ENCODE results near the gene HSPA12A. TPM values are rescaled to one million over a fixed set of nuclear protein-coding genes. Genes with fewer than 3 reads are reported as not detected.

The HSPA12A gene
- total and polyA plus RNA-seq, 3 experiments from 2014 or later, result 0.04 to 0.07 TPM; not detected in 1

GRCh38 chr10:116679351-116679750, 63.0 kb downstream of the HSPA12A start:
- ChIA-PET CTCF (no interaction called here), POLR2A (no interaction called here)
- Mint-ChIP-seq H3K9me3 (no peaks in the 10 kb centered on the region), H3K4me1 (no peaks in the 10 kb centered on the region), H3K4me3 (no peak overlapping the region), H3K27ac (no peak overlapping the region), H3K36me3 (no peaks in the 10 kb centered on the region), H3K27me3 (peaks cover 0 to 1% of the 10 kb centered on the region in 2 donors)
- Histone ChIP-seq H3K4me1 (ENCODE audit: insufficient read depth, low read length) (no peaks in the 10 kb centered on the region), H3K9me3 (ENCODE audit: low read length) (no peaks in the 10 kb centered on the region), H3K27ac (ENCODE audit: low read depth, low read length) (no peak overlapping the region), H3K27me3 (ENCODE audit: insufficient read depth, low read length, poor library complexity, severe bottlenecking) (no peaks in the 10 kb centered on the region), H3K4me3 (ENCODE audit: low read length) (no peak overlapping the region), H3K36me3 (ENCODE audit: insufficient read depth, low read length) (no peaks in the 10 kb centered on the region)
- no peak for DNase-seq

DNA sequence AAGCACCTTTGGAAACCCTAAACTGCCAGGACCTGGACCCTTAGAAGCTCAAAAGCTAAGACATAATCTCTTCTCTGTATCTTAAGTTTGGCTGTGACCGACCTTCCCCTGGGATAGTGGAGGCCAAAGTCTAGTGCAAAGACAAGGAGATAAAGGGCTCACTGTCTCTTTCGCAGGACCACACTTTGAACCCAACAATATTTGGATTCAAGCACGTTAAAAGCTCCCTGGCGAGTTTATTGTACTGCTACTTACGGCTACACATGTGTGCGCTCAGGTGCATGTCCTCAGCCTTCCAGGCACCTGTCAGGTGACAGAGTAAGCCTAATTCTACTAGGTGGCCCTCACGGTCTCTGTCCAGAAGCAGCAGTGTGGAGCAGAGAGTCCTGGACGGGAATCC, 65.7 kb downstream of the HSPA12A start:
- no peak overlapping the region for H3K27ac ChIP-seq (ENCODE audit: low read depth, low read length)
- no peak overlapping the region for H3K4me3 ChIP-seq (ENCODE audit: low read length)
- CTCF ChIA-PET, result no interaction called here
- no peaks in the 10 kb centered on the region for H3K36me3 ChIP-seq (ENCODE audit: insufficient read depth, low read length)
- Mint-ChIP-seq H3K27ac (no peak overlapping the region), H3K4me3 (no peak overlapping the region), H3K27me3 (peaks cover 0 to 1% of the 10 kb centered on the region in 2 donors), H3K36me3 (no peaks in the 10 kb centered on the region), H3K9me3 (peaks cover 0 to 3% (median 0%) of the 10 kb centered on the region in 5 donors), H3K4me1 (no peaks in the 10 kb centered on the region)
- H3K4me1 ChIP-seq (ENCODE audit: insufficient read depth, low read length), result no peaks in the 10 kb centered on the region
- POLR2A ChIA-PET, result no interaction called here
- no peak for DNase-seq
- H3K9me3 ChIP-seq (ENCODE audit: low read length), result no peaks in the 10 kb centered on the region
- no peaks in the 10 kb centered on the region for H3K27me3 ChIP-seq (ENCODE audit: insufficient read depth, low read length, poor library complexity, severe bottlenecking)

DNA sequence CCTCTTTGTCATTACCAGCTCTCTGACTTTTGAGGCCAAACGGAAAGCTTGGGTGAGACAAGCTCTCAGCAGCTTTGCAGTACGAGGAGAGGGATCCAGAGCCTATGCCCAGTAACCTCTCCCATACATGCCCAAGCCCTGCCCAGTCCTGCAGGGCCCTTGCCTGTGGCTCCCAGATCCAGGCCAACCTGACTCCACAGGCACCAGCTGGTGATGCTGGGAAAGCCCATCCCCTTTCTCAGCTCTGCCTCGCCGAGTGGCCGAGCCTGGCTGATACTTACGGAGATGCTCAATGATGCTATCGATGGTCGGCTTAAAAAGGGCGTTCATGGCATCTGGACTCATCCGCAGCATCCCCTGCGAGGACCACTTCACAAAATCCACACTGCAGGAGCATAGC, 66.2 kb downstream of the HSPA12A start:
- H3K9me3 Mint-ChIP-seq, result peaks cover 0 to 3% (median 0%) of the 10 kb centered on the region in 5 donors
- Histone ChIP-seq H3K9me3 (ENCODE audit: low read length) (no peaks in the 10 kb centered on the region), H3K4me3 (ENCODE audit: low read length) (no peak overlapping the region), H3K27me3 (ENCODE audit: insufficient read depth, low read length, poor library complexity, severe bottlenecking) (no peaks in the 10 kb centered on the region), H3K36me3 (ENCODE audit: insufficient read depth, low read length) (no peaks in the 10 kb centered on the region), H3K4me1 (ENCODE audit: insufficient read depth, low read length) (no peaks in the 10 kb centered on the region), H3K27ac (ENCODE audit: low read depth, low read length) (no peak overlapping the region)
- H3K36me3 Mint-ChIP-seq, result no peaks in the 10 kb centered on the region
- POLR2A ChIA-PET, result no interaction called here
- H3K4me1 Mint-ChIP-seq, result no peaks in the 10 kb centered on the region
- peak overlapping the region in 1 of 8 donors; percentile 26 for H3K27ac Mint-ChIP-seq
- DNase-seq, result no peak
- peaks cover 1 to 4% of the 10 kb centered on the region in 2 donors for H3K27me3 Mint-ChIP-seq
- H3K4me3 Mint-ChIP-seq, result no peak overlapping the region
- CTCF ChIA-PET, result no interaction called here

DNA sequence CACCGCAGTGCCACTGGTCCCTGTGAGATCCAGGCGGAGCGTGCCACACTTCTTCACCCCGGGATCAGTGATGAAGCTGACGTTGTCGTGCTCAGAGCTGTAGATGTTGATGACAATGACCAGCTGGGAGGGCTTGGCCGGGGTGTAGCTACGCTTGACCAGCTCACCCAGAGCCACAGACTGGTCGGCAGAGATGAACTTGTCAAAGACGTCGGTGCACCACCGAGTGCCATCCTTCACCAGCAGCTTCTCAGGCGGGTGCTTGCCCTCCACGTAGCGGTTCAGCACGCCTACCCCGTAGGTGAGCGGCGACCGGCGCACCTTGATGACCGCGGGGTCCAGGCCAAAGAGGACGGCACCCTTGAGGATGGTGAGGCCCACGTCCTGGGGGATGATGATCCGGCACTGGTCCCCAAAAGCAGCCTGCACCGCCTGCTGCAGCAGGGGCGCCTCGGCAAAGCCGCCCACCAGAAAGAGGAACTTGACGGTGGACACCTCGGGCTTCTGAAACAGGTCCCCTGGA, 67.4 kb downstream of the HSPA12A start:
- DNase-seq, result no peak
- no peak overlapping the region for H3K27ac ChIP-seq (ENCODE audit: low read depth, low read length)
- no peaks in the 10 kb centered on the region for H3K9me3 ChIP-seq (ENCODE audit: low read length)
- H3K4me1 Mint-ChIP-seq, result no peaks in the 10 kb centered on the region
- peaks cover 0 to 7% (median 0%) of the 10 kb centered on the region in 5 donors for H3K9me3 Mint-ChIP-seq
- no peak overlapping the region for H3K4me3 Mint-ChIP-seq
- H3K36me3 Mint-ChIP-seq, result no peaks in the 10 kb centered on the region
- no peaks in the 10 kb centered on the region for H3K36me3 ChIP-seq (ENCODE audit: insufficient read depth, low read length)
- no peak overlapping the region for H3K27ac Mint-ChIP-seq
- H3K4me3 ChIP-seq (ENCODE audit: low read length), result no peak overlapping the region
- H3K27me3 ChIP-seq (ENCODE audit: insufficient read depth, low read length, poor library complexity, severe bottlenecking), result no peaks in the 10 kb centered on the region
- ChIA-PET CTCF (no interaction called here), POLR2A (no interaction called here)
- peaks cover 1 to 11% of the 10 kb centered on the region in 2 donors for H3K27me3 Mint-ChIP-seq
- H3K4me1 ChIP-seq (ENCODE audit: insufficient read depth, low read length), result no peaks in the 10 kb centered on the region

GRCh38 chr10:116673866-116674265, 68.5 kb downstream of the HSPA12A start:
- H3K27ac ChIP-seq (ENCODE audit: low read depth, low read length), result no peak overlapping the region
- Mint-ChIP-seq H3K27me3 (peaks cover 6 to 16% of the 10 kb centered on the region in 2 donors), H3K4me3 (no peak overlapping the region), H3K4me1 (no peaks in the 10 kb centered on the region), H3K9me3 (peaks cover 0 to 7% (median 0%) of the 10 kb centered on the region in 5 donors), H3K36me3 (no peaks in the 10 kb centered on the region), H3K27ac (peak overlapping the region in 1 of 8 donors; percentile 58)
- H3K36me3 ChIP-seq (ENCODE audit: insufficient read depth, low read length), result no peaks in the 10 kb centered on the region
- H3K4me1 ChIP-seq (ENCODE audit: insufficient read depth, low read length), result no peaks in the 10 kb centered on the region
- no peak overlapping the region for H3K4me3 ChIP-seq (ENCODE audit: low read length)
- ChIA-PET POLR2A (no interaction called here), CTCF (no interaction called here)
- H3K27me3 ChIP-seq (ENCODE audit: insufficient read depth, low read length, poor library complexity, severe bottlenecking), result no peaks in the 10 kb centered on the region
- no peak for DNase-seq
- H3K9me3 ChIP-seq (ENCODE audit: low read length), result no peaks in the 10 kb centered on the region

DNA sequence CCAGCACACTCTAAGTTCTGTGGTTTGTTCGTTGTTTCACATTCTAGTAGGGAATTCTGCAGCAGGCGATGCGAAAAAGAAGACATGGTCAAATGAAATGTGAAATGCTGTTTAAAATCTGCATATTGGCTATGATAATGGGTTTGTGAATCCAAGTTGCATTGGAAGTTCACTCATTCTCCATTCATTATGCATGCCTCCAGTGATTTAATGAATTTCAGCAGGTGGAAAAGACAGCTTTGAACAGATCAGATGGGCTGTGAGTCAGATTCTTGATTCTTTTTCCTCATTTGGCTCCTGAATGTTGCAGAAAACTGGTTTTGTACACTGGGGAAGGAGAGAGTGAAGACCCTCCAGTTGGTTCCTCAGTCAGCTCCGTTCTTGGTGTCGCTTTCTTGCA, 69.5 kb downstream of the HSPA12A start:
- Mint-ChIP-seq H3K4me1 (no peaks in the 10 kb centered on the region), H3K9me3 (peaks cover 0 to 7% (median 0%) of the 10 kb centered on the region in 5 donors), H3K36me3 (no peaks in the 10 kb centered on the region), H3K4me3 (no peak overlapping the region), H3K27me3 (peaks cover 4 to 16% of the 10 kb centered on the region in 2 donors), H3K27ac (no peak overlapping the region)
- Histone ChIP-seq H3K36me3 (ENCODE audit: insufficient read depth, low read length) (no peaks in the 10 kb centered on the region), H3K4me3 (ENCODE audit: low read length) (no peak overlapping the region), H3K27ac (ENCODE audit: low read depth, low read length) (no peak overlapping the region), H3K27me3 (ENCODE audit: insufficient read depth, low read length, poor library complexity, severe bottlenecking) (no peaks in the 10 kb centered on the region), H3K9me3 (ENCODE audit: low read length) (no peaks in the 10 kb centered on the region), H3K4me1 (ENCODE audit: insufficient read depth, low read length) (no peaks in the 10 kb centered on the region)
- POLR2A ChIA-PET, result no interaction called here
- CTCF ChIA-PET, result no interaction called here
- no peak for DNase-seq

GRCh38 chr10:116671274-116671926, 71.0 kb downstream of the HSPA12A start:
- CTCF ChIA-PET, result interaction anchor here (0.8 kb wide), 1 partner anchor 11 kb away, joined by 3 read pairs; no protein-coding TSS in a partner anchor
- no peak overlapping the region for H3K27ac Mint-ChIP-seq

DNA sequence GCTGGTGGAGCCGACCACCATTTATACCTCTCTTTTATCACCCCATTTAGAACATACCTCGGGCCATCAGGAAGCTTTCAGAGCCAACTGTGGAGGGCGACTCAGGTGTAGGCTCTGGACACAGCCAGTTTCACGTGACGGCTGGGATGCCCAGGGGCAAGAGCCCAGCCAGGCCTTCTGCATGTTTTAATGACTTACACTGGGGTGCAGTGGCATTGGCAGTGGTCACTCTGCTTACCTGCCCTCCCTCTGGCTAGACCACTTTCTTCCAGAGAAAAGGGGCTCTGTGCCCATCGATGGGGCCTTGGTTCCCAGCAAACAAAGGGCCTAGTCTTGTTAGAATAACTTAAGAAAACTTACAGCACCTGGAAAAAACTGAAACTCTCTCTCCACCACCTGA, 71.7 kb downstream of the HSPA12A start:
- Mint-ChIP-seq H3K27me3 (peaks cover 4 to 16% of the 10 kb centered on the region in 2 donors), H3K4me1 (no peaks in the 10 kb centered on the region), H3K27ac (no peak overlapping the region), H3K36me3 (no peaks in the 10 kb centered on the region), H3K4me3 (no peak overlapping the region), H3K9me3 (peaks cover 0 to 7% (median 0%) of the 10 kb centered on the region in 5 donors)
- ChIA-PET POLR2A (no interaction called here), CTCF (interaction anchor here (0.8 kb wide), 1 partner anchor 10 kb away, joined by 3 read pairs; no protein-coding TSS in a partner anchor)
- H3K4me3 ChIP-seq (ENCODE audit: low read length), result no peak overlapping the region
- DNase-seq, result no peak
- H3K36me3 ChIP-seq (ENCODE audit: insufficient read depth, low read length), result no peaks in the 10 kb centered on the region
- H3K4me1 ChIP-seq (ENCODE audit: insufficient read depth, low read length), result no peaks in the 10 kb centered on the region
- no peaks in the 10 kb centered on the region for H3K27me3 ChIP-seq (ENCODE audit: insufficient read depth, low read length, poor library complexity, severe bottlenecking)
- H3K9me3 ChIP-seq (ENCODE audit: low read length), result no peaks in the 10 kb centered on the region
- no peak overlapping the region for H3K27ac ChIP-seq (ENCODE audit: low read depth, low read length)

More at GRCh38 chr10:116671274-116671926, 71.0 kb downstream of the HSPA12A start:
- Histone ChIP-seq H3K36me3 (ENCODE audit: insufficient read depth, low read length) (no peaks in the 10 kb centered on the region), H3K27ac (ENCODE audit: low read depth, low read length) (no peak overlapping the region), H3K9me3 (ENCODE audit: low read length) (no peaks in the 10 kb centered on the region), H3K4me3 (ENCODE audit: low read length) (no peak overlapping the region), H3K4me1 (ENCODE audit: insufficient read depth, low read length) (no peaks in the 10 kb centered on the region), H3K27me3 (ENCODE audit: insufficient read depth, low read length, poor library complexity, severe bottlenecking) (no peaks in the 10 kb centered on the region)
- Mint-ChIP-seq H3K27me3 (peaks cover 4 to 16% of the 10 kb centered on the region in 2 donors), H3K4me3 (no peak overlapping the region), H3K4me1 (no peaks in the 10 kb centered on the region), H3K9me3 (peaks cover 0 to 7% (median 0%) of the 10 kb centered on the region in 5 donors), H3K36me3 (no peaks in the 10 kb centered on the region)
- no peak for DNase-seq
- POLR2A ChIA-PET, result no interaction called here

Data from CD8-positive, alpha-beta memory T cell (primary cell).